H1 (cell line): ENCODE results near the gene THADA. TPM values are rescaled to one million over a fixed set of nuclear protein-coding genes. Genes with fewer than 3 reads are reported as not detected.

Experiments used
- CTCF ChIA-PET: fragments of 300-600 bp; sonication (Branson Sonifier 250); formaldehyde crosslinking; loops from one replicate; lab custom pipeline; 2021; ENCODE audit not compliant: partially characterized antibody; lab: Charles Lee
- POLR2A ChIA-PET: fragments of 300-600 bp; sonication (Branson Sonifier 250); formaldehyde crosslinking; loops from one replicate; lab custom pipeline; 2021; ENCODE audit warnings: inconsistent platforms; ENCODE audit not compliant: partially characterized antibody; lab: Charles Lee
- DNase-seq, 2 experiments: peaks; one replicate each; pipeline versions ENCODE4 v3.0.0 to v3.0.0-alpha.2; 2010 to 2022; ENCODE audit warnings: low spot score in 2 of 2, low read depth in 1 of 2, mixed read lengths in 1 of 2
- FAIRE-seq: peaks from 2 replicates; lab custom pipeline; 2011; peaks lifted over from hg19 to GRCh38; lab: Jason Lieb, UNC
- H2AFZ ChIP-seq: 2 replicates; pipeline ENCODE4 v1.8.1; 2012; ENCODE audit warnings: low read length, inconsistent platforms
- H2AK5ac ChIP-seq: 2 replicates; pipeline ENCODE4 v1.6.1; 2013; ENCODE audit warnings: low read depth, low read length
- H2BK120ac ChIP-seq: replicated peaks from 2 replicates; pipeline ENCODE3; 2013; ENCODE audit warnings: low read depth, low read length, inconsistent platforms
- H2BK12ac ChIP-seq: 2 replicates; pipeline ENCODE4 v1.6.1; 2013; ENCODE audit warnings: low read depth, low read length
- H2BK15ac ChIP-seq: 2 replicates; pipeline ENCODE4 v1.6.1; 2013; ENCODE audit warnings: low read length
- H2BK20ac ChIP-seq: 2 replicates; pipeline ENCODE4 v1.6.1; 2013; ENCODE audit warnings: low read length
- H2BK5ac ChIP-seq: 2 replicates; pipeline ENCODE4 v1.6.1; 2013; ENCODE audit warnings: low read depth, low read length
- H3K14ac ChIP-seq: 2 replicates; pipeline ENCODE4 v1.6.1; 2013; ENCODE audit warnings: inconsistent platforms; ENCODE audit not compliant: insufficient read length
- H3K18ac ChIP-seq: 2 replicates; pipeline ENCODE4 v1.6.1; 2013; ENCODE audit warnings: low read length; ENCODE audit errors: extremely low read depth
- H3K23ac ChIP-seq: 2 replicates; pipeline ENCODE4 v1.6.1; 2013; ENCODE audit warnings: inconsistent platforms; ENCODE audit not compliant: insufficient read length
- H3K23me2 ChIP-seq: 2 replicates; pipeline ENCODE4 v1.6.1; 2013; ENCODE audit warnings: low read depth, low read length
- H3K27ac ChIP-seq: 2 replicates; pipeline ENCODE4 v1.6.1; 2011; ENCODE audit warnings: low read depth, low read length, inconsistent platforms
- H3K27me3 ChIP-seq, 4 experiments: replicated peaks in 1 of 4; 1 replicate in 1 of 4; 2 replicates in 3 of 4; pipeline versions ENCODE4 v1.6.1 to v1.8.1; 2011 to 2013; ENCODE audit warnings: low read length in 3 of 4, mild to moderate bottlenecking in 3 of 4, inconsistent platforms in 2 of 4, mixed read lengths in 2 of 4, moderate library complexity in 1 of 4; ENCODE audit not compliant: control insufficient read depth in 3 of 4, insufficient read depth in 3 of 4; ENCODE audit errors: extremely low read depth in 1 of 4
- H3K36me3 ChIP-seq, 4 experiments: 2 replicates each; pipeline versions ENCODE4 v1.6.1 to v1.8.1; 2011 to 2013; ENCODE audit warnings: mild to moderate bottlenecking in 4 of 4, low read length in 3 of 4, moderate library complexity in 2 of 4, control low read depth in 1 of 4, inconsistent platforms in 1 of 4; ENCODE audit not compliant: insufficient read depth in 4 of 4, control insufficient read depth in 2 of 4
- H3K4ac ChIP-seq: replicated peaks from 2 replicates; pipeline ENCODE3; 2013; ENCODE audit warnings: low read length, low read depth, mixed read lengths, inconsistent platforms; ENCODE audit not compliant: insufficient read length
- H3K4me1 ChIP-seq, 4 experiments: replicated peaks in 1 of 4; 1 replicate in 1 of 4; 2 replicates in 3 of 4; pipeline versions ENCODE4 v1.6.1 to v1.8.1; 2011 to 2013; ENCODE audit warnings: low read length in 3 of 4, inconsistent platforms in 2 of 4, mixed read lengths in 1 of 4; ENCODE audit not compliant: insufficient read depth in 4 of 4, control insufficient read depth in 3 of 4
- H3K4me2 ChIP-seq, 2 experiments: 2 replicates each; pipeline versions ENCODE4 v1.6.1 to v1.8.1; 2011 to 2013; ENCODE audit warnings: low read depth in 2 of 2, low read length in 2 of 2, control low read depth in 1 of 2, inconsistent platforms in 1 of 2, mild to moderate bottlenecking in 1 of 2; ENCODE audit not compliant: insufficient read depth in 1 of 2
- H3K4me3 ChIP-seq, 4 experiments: fragments of 200-600, 300-600 bp in 1 of 4; sonication (generic), shearing (Covaris generic), sonication (Bioruptor Twin) in 1 of 4; 2 replicates each; pipeline versions ENCODE4 v1.5.1 to v1.8.1; 2011 to 2016; ENCODE audit warnings: low read length in 4 of 4, low read depth in 3 of 4, control low read depth in 2 of 4, inconsistent platforms in 2 of 4, mild to moderate bottlenecking in 2 of 4, mixed read lengths in 1 of 4, moderate library complexity in 1 of 4; ENCODE audit not compliant: insufficient read depth in 2 of 4; ENCODE audit errors: extremely low read depth in 1 of 4
- H3K56ac ChIP-seq: replicated peaks from 2 replicates; pipeline ENCODE3; 2013; ENCODE audit warnings: low read depth, mild to moderate bottlenecking, mixed read lengths, low read length, inconsistent platforms; ENCODE audit not compliant: insufficient read length
- H3K79me1 ChIP-seq: 2 replicates; pipeline ENCODE4 v1.6.1; 2013; ENCODE audit warnings: low read depth, low read length, control low read depth
- H3K79me2 ChIP-seq, 2 experiments: 2 replicates each; pipeline versions ENCODE4 v1.6.1 to v1.8.1; 2012 to 2013; ENCODE audit warnings: low read length in 2 of 2, mild to moderate bottlenecking in 2 of 2, inconsistent platforms in 1 of 2; ENCODE audit not compliant: insufficient read depth in 2 of 2, control insufficient read depth in 1 of 2
- H3K9ac ChIP-seq, 4 experiments: replicated peaks in 1 of 4; 1 replicate in 1 of 4; 2 replicates in 3 of 4; pipeline versions ENCODE4 v1.6.1 to v1.8.1; 2011 to 2013; ENCODE audit warnings: low read depth in 3 of 4, low read length in 3 of 4, control low read depth in 2 of 4, mild to moderate bottlenecking in 2 of 4, moderate library complexity in 2 of 4, inconsistent platforms in 1 of 4; ENCODE audit errors: extremely low read depth in 1 of 4
- H3K9me3 ChIP-seq, 2 experiments: 2 replicates each; pipeline versions ENCODE4 v1.6.1 to v1.8.1; 2012 to 2013; ENCODE audit warnings: mild to moderate bottlenecking in 2 of 2, moderate library complexity in 2 of 2, control low read depth in 1 of 2, inconsistent platforms in 1 of 2, low read depth in 1 of 2, low read length in 1 of 2, mixed read lengths in 1 of 2; ENCODE audit not compliant: insufficient read depth in 2 of 2
- H4K20me1 ChIP-seq, 2 experiments: replicated peaks in 1 of 2; 2 replicates each; pipeline versions ENCODE3 to v1.8.1; 2011 to 2013; ENCODE audit warnings: inconsistent platforms in 2 of 2, low read length in 2 of 2, mild to moderate bottlenecking in 1 of 2; ENCODE audit not compliant: insufficient read depth in 2 of 2, control insufficient read depth in 1 of 2
- H4K5ac ChIP-seq: 2 replicates; pipeline ENCODE4 v1.6.1; 2013; ENCODE audit warnings: low read length, low read depth, mixed read lengths, inconsistent platforms; ENCODE audit not compliant: insufficient read length
- H4K8ac ChIP-seq: 2 replicates; pipeline ENCODE4 v1.8.0; 2013; ENCODE audit warnings: mild to moderate bottlenecking, moderate library complexity, low read length, inconsistent platforms; ENCODE audit not compliant: insufficient read depth; ENCODE audit errors: extremely low read depth
- H4K91ac ChIP-seq: replicated peaks from 2 replicates; pipeline ENCODE3; 2013; ENCODE audit warnings: low read length, mixed read lengths, inconsistent platforms; ENCODE audit not compliant: insufficient read length
- MAFK ChIP-seq: IDR thresholded peaks from 2 replicates; pipeline ENCODE4 v1.6.1; 2012; ENCODE audit warnings: low read depth, mild to moderate bottlenecking, improper control_type of control experiment, low read length
- RBBP5 ChIP-seq: IDR thresholded peaks from 2 replicates; pipeline ENCODE4 v1.7.1; 2012; ENCODE audit warnings: low read depth, mild to moderate bottlenecking, inconsistent platforms, low read length, moderate library complexity, borderline replicate concordance
- SIN3A ChIP-seq, 2 experiments: IDR thresholded peaks in 1 of 2; conservative IDR thresholded peaks in 1 of 2; 2 replicates each; pipeline ENCODE4 v1.6.1; 2011 to 2012; ENCODE audit warnings: low read length in 2 of 2, improper control_type of control experiment in 1 of 2, low read depth in 1 of 2, mild to moderate bottlenecking in 1 of 2
- TAF1 ChIP-seq: IDR thresholded peaks from 2 replicates; pipeline ENCODE4 v1.6.1; 2011; ENCODE audit warnings: mild to moderate bottlenecking, low read depth, low read length
- TAF7 ChIP-seq: optimal IDR thresholded peaks from 2 replicates; pipeline ENCODE3; 2011; ENCODE audit warnings: low read depth, mild to moderate bottlenecking, inconsistent platforms, low read length, moderate library complexity, borderline replicate concordance
- TCF12 ChIP-seq: IDR thresholded peaks from 2 replicates; pipeline ENCODE4 v1.6.1; 2011; ENCODE audit warnings: low read depth, mild to moderate bottlenecking, low read length
- WGBS, 2 experiments: shearing (Covaris generic) in 1 of 2; methylation state at CpG; one replicate each; pipeline versions ENCODE4 v1.1.6 to v1.1.7; 2013 to 2015; ENCODE audit warnings: low lambda C conversion rate in 2 of 2, mixed read lengths in 2 of 2, inconsistent platforms in 1 of 2, low coverage in 1 of 2, missing lambda C conversion rate in 1 of 2; ENCODE audit not compliant: insufficient replicate concordance in 2 of 2, insufficient coverage in 1 of 2, insufficient read length in 1 of 2; ENCODE audit errors: extremely low coverage in 1 of 2, missing lambda C conversion rate in 1 of 2; 5-methylcytosine and 5-hydroxymethylcytosine counted together
- polyA plus RNA-seq, 7 experiments: library from polyadenylated mRNA; depleted of rRNA in 3 of 7; stranded (reverse) in 5 of 7; unstranded in 2 of 7; fragments of >200 nt in 5 of 7; fragments of 200-250 nt in 2 of 7; gene quantifications; 1 replicate in 5 of 7; 2 replicates in 1 of 7; 4 replicates in 1 of 7; pipeline versions ENCODE4 v1.2.1 to v1.2.3, GENCODE V29; 2011 to 2013; ENCODE audit warnings: missing spikeins in 2 of 7, mixed read lengths in 2 of 7
- total RNA-seq: library from RNA; stranded (reverse); fragmentation: NEBNext Ultra II Directional; extraction: Animal tissue kit (Norgen Biotek cat#: 25700); gene quantifications from 2 replicates; pipeline ENCODE4 v1.2.1, GENCODE V29; 2021
- TF ChIP-seq, protein P1 (sequence below): IDR thresholded peaks from 2 replicates; pipeline ENCODE4 v1.6.1; 2012; ENCODE audit warnings: inconsistent platforms
- TF ChIP-seq, protein P2 (sequence below): IDR thresholded peaks from 2 replicates; pipeline ENCODE4 v1.6.1; 2012; ENCODE audit warnings: low read length, inconsistent platforms

THADA gene
- total and polyA plus RNA-seq, 2 of the 8 experiments (the other 6 are each of a cell fraction or from before 2014, with no cell fraction given): 22.4 to 26.8 TPM

DNA sequence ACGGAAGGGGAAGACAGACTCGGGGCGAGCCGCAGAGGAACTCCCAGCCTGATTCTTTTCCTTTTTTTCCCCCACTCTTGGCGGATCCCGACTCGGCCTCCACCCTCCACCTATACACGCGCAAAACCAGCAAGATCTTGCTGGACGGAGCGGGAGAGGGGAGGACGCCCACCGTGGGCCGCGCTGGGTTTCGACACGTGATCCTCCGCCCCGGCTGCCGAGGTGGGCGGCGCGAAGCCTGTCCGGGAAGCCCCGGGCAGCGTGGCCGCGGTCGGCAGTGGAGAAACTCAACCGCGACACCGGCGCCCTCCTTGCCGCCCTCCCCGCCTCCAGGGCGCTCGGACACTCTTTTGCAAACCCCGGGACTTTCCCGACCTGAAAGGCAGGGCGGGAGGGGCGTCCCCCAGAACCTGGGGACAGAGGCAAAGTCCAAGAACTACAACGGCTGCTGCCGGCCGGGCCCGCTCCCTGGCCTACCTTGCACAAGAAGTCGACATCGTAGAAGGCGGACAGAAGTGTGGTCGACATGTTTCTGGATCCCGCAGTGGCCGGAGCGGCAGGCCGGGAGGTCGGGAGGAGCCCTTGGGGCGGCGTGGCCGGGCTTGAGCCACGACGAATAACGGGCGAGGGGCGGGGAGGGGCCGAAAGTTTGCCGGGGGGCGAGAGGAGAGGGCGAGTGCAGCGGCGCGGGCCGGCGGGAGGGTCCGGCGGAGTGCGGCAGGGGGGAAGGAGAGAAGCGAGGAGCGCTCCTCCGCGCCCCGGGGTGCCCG lies 369.9 kb downstream of the THADA start:
- H3K23me2 ChIP-seq: peaks cover 3% of the 10 kb centered on the region
- no peaks in the 10 kb centered on the region for H3K27me3 ChIP-seq
- H3K79me2 ChIP-seq: peaks cover 17 to 60% of the 10 kb centered on the region in 2 experiments
- H3K14ac ChIP-seq: no peak overlapping the region
- peak overlapping the region; percentile 69 for H3K4ac ChIP-seq
- DNase-seq (peak in 1 of 2 experiments; percentile 80), FAIRE-seq (no peak)
- H2BK15ac ChIP-seq: no peak overlapping the region
- H2BK5ac ChIP-seq: peak overlapping the region; percentile 83; the same call in 1 of the 2 replicates
- peaks cover 11% of the 10 kb centered on the region in 2 experiments for H4K20me1 ChIP-seq
- peak overlapping the region; percentile 90 for H4K8ac ChIP-seq
- H3K23ac ChIP-seq: no peak overlapping the region
- H3K4me3 ChIP-seq: peak overlapping the region; percentile 68 to 88 (median 85)
- POLR2A ChIA-PET: interaction anchor here (0.6 to 8.6 kb wide), 19 partner anchors 9 to 416 kb away, joined by 3 to 52 read pairs (median 5); no protein-coding TSS in a partner anchor
- peaks cover 9 to 21% (median 15%) of the 10 kb centered on the region in 4 experiments; a peak in 6 of 7 replicates for H3K4me1 ChIP-seq
- H3K9me3 ChIP-seq: no peaks in the 10 kb centered on the region
- H3K9ac ChIP-seq: peak overlapping the region; percentile 48 to 79 (median 77)
- H3K18ac ChIP-seq: peak overlapping the region; percentile 75; the same call in 1 of the 2 replicates
- H2BK20ac ChIP-seq: no peak overlapping the region
- CTCF ChIA-PET: interaction anchor here (0.9 to 7.4 kb wide), 19 partner anchors 10 to 258 kb away, joined by 3 to 101 read pairs (median 15); no protein-coding TSS in a partner anchor
- H2BK12ac ChIP-seq: no peak overlapping the region
- 0% methylated on average over 34 of the region's 80 CpGs; no CpG with 5 or more reads in 1 of the 2 experiments for WGBS, 2 experiments
- H4K91ac ChIP-seq: peak overlapping the region; percentile 67
- H3K79me1 ChIP-seq: no peaks in the 10 kb centered on the region
- peak overlapping the region; percentile 91 for H4K5ac ChIP-seq
- peak overlapping the region; percentile 29 for H2BK120ac ChIP-seq
- peak overlapping the region; percentile 78 to 80 for H3K4me2 ChIP-seq
- H2AFZ ChIP-seq: no peak overlapping the region
- H2AK5ac ChIP-seq: no peak overlapping the region
- H3K56ac ChIP-seq: peak overlapping the region; percentile 91
- peak overlapping the region; percentile 64 for H3K27ac ChIP-seq
- peaks cover 2 to 35% (median 17%) of the 10 kb centered on the region in 4 experiments; a peak in 6 of 8 replicates for H3K36me3 ChIP-seq
- TF ChIP-seq MAFK (no peak), TCF12 (no peak), TAF7 (peak; percentile 30), TAF1 (0 out of 2 replicates have a peak, but pooled peaks have one; percentile 20), RBBP5 (0 out of 2 replicates have a peak, but pooled peaks have one; percentile 3), SIN3A (conservative IDR thresholded peaks at IDR 0.05 in 1 of 2, IDR thresholded peaks at IDR 0.05 in 1 of 2; ENCODE audit: low read depth in 1 of 2, low read length in 2 of 2) (peak; percentile 39 to 69; a peak in 1 of 4 replicates)
- TF ChIP-seq, protein P1, sequence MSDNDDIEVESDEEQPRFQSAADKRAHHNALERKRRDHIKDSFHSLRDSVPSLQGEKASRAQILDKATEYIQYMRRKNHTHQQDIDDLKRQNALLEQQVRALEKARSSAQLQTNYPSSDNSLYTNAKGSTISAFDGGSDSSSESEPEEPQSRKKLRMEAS: 0 out of 2 replicates have a peak, but pooled peaks have one; percentile 23
- TF ChIP-seq, protein P2, sequence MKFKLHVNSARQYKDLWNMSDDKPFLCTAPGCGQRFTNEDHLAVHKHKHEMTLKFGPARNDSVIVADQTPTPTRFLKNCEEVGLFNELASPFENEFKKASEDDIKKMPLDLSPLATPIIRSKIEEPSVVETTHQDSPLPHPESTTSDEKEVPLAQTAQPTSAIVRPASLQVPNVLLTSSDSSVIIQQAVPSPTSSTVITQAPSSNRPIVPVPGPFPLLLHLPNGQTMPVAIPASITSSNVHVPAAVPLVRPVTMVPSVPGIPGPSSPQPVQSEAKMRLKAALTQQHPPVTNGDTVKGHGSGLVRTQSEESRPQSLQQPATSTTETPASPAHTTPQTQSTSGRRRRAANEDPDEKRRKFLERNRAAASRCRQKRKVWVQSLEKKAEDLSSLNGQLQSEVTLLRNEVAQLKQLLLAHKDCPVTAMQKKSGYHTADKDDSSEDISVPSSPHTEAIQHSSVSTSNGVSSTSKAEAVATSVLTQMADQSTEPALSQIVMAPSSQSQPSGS: peak; percentile 24; the same call in 1 of the 2 replicates
